HG03039 (cell line): ENCODE data around the gene LRRC10B.

Source experiments
- ATAC-seq: cut with Tn5 transposase; IDR thresholded peaks from one replicate; pipeline ENCODE4 v1.9.1; 2021; ENCODE audit warnings: mild to moderate bottlenecking, moderate library complexity; ENCODE audit not compliant: unreplicated experiment

LRRC10B gene

GRCh38 chr11:61528114-61528513, 19.6 kb downstream of the LRRC10B start:
- ATAC-seq = no peak

- ATAC-seq = no peak
Observed at GRCh38 chr11:61529537-61530225, 21.1 kb downstream of the LRRC10B start.

- ATAC-seq = no peak
Observed at GRCh38 chr11:61531044-61531443, 22.5 kb downstream of the LRRC10B start.

GRCh38 chr11:61532134-61533038, 23.8 kb downstream of the LRRC10B start:
- ATAC-seq = no peak

GRCh38 chr11:61533039-61533375, 24.5 kb downstream of the LRRC10B start:
- no peak for ATAC-seq

GRCh38 chr11:61533401-61533800, 24.9 kb downstream of the LRRC10B start:
- ATAC-seq = no peak

GRCh38 chr11:61534025-61534932, 25.7 kb downstream of the LRRC10B start:
- ATAC-seq = no peak

GRCh38 chr11:61534933-61535839, 26.6 kb downstream of the LRRC10B start:
- ATAC-seq = no peak

- no peak for ATAC-seq
Observed at GRCh38 chr11:61535998-61536675, 27.6 kb downstream of the LRRC10B start.

GRCh38 chr11:61536676-61537270, 28.2 kb downstream of the LRRC10B start:
- ATAC-seq = no peak

- ATAC-seq = no peak
Observed at GRCh38 chr11:61537326-61537725, 28.8 kb downstream of the LRRC10B start.

GRCh38 chr11:61538636-61538961, 30.1 kb downstream of the LRRC10B start:
- no peak for ATAC-seq

GRCh38 chr11:61539006-61539405, 30.5 kb downstream of the LRRC10B start:
- no peak for ATAC-seq

GRCh38 chr11:61539831-61540357, 31.3 kb downstream of the LRRC10B start:
- no peak for ATAC-seq

- no peak for ATAC-seq
Observed at GRCh38 chr11:61540528-61540927, 32.0 kb downstream of the LRRC10B start.

GRCh38 chr11:61541598-61541997, 33.0 kb downstream of the LRRC10B start:
- no peak for ATAC-seq

GRCh38 chr11:61542024-61542461, 33.5 kb downstream of the LRRC10B start:
- ATAC-seq = no peak

- ATAC-seq = no peak
Observed at GRCh38 chr11:61542705-61543104, 34.2 kb downstream of the LRRC10B start.
